Measurements from ENCODE around the gene BRD9. TPM values are rescaled to one million over a fixed set of nuclear protein-coding genes. Genes with fewer than 3 reads are reported as not detected.
"Not testable (repeated sequence)": the region's sequence is repeated elsewhere in the genome, so short reads cannot be mapped to it uniquely, and the experiment has no call there.

Gene BRD9
- total RNA-seq, 8 experiments from 2014 or later = 20.4 to 50.1 (median 36.8) TPM

DNA sequence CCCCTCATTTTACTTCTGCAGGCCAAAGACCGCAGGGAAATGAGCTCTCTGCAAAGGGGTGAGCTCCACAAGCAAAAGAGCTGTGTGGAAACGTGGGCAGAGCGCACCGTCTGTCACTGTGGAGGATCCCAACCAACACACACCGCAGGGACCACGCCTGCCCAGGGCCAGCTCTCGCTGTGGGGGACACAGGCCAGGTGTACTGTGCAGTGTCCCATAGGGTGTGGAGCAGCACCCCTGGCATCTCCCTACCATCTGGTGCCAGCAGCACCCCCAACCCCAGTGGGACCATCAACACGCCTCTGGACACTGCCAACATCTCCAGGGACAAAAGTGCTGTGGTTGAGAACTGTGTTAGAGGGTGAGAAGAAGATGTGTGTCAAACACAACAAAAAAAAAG, 13.9 kb downstream of the BRD9 start:
- not testable (repeated sequence) for H3K4me3 ChIP-seq; ATAC-seq (replicated peaks in 6 of 8); H3K27ac ChIP-seq; H3K4me1 ChIP-seq (replicated peaks in 1 of 2)
- in situ Hi-C loops (cut with MboI; ENCODE audit: low pct_unique_long_range_greater_than_20kb in 2 of 9, low sequenced_read_pairs in 9 of 9, unreplicated experiment in 9 of 9) = loop anchor here in 2 of 9 experiments (25.0 kb wide), 1 partner anchor 216 kb away; no protein-coding TSS in a partner anchor
- WGBS, 10 experiments = no CpG with 5 or more reads among the region's 8 CpGs

DNA sequence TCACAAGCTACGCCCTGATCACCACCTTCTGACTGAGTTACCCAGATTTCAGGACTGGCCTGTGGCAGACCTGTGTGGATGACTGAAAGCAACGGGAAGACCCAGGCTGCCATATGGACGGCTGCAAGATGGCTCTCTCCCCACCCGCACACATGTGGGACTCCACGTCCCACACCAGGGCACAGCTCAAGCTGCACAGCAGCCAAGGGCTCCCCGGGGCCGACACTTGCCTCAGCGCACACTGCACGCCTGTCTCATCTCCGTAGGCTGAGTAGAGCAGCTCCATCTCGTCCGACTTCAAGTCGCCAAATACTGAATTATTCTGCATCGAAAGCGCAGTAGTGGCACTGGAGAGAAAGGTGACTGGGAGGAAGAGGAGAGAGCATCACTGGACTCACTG, 14.5 kb downstream of the BRD9 start:
- Histone ChIP-seq H3K27ac (no peak overlapping the region), H3K4me3 (no peak overlapping the region), H3K4me1 (replicated peaks in 1 of 2) (no peaks in the 10 kb centered on the region)
- in situ Hi-C loops (cut with MboI; ENCODE audit: low pct_unique_long_range_greater_than_20kb in 2 of 9, low sequenced_read_pairs in 9 of 9, unreplicated experiment in 9 of 9) = loop anchor here in 2 of 9 experiments (25.0 kb wide), 1 partner anchor 216 kb away; no protein-coding TSS in a partner anchor
- no peak for ATAC-seq (replicated peaks in 6 of 8)
- 80% methylated on average over 1 of the region's 15 CpGs; no CpG with 5 or more reads in 9 of the 10 experiments for WGBS, 10 experiments

DNA sequence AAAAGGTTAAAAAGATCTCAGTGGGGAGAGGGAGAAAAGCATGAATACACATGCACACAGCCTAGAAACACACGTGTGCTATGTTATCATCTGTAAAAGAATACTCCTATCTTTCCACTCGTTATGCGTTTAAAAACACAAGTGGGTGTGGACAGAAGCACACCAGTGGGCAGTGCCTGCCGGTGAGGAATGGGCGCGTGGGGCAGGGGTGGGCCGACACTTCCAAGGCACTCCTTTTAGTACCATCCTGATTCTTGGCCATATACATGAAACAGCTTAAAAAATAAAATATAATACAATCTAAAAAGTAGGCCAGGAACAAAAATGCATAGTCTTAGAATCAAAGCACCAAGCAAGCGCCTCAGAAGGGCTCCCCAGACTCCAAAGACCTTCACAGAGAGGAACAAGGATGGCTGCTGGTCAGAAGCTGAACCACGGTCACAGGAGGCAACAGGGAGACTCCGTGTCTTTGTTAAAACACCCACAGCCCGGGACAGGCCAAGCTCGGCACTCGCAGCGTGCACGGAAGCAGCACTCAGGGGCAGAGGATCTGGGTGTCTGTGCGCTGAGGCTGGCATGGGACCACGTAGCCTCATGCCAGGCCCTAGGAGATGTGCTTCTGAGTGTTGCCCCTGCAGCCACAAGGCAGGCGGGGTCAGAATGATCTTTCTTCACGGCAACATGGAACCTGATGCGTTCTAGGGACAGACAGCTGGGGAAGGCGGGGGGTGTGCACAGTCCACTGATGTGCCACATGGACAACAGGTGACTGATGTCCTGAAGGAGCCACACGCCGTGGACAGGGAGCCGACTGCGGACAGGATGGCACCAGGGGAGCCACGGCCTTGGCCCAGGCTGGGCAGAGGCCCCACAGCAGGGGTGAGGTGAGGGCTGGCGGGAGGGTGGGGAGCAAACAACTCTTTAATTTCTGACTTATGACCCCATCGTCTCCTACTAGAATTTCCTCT, 15.9 kb downstream of the BRD9 start:
- in situ Hi-C loops (cut with MboI; ENCODE audit: low pct_unique_long_range_greater_than_20kb in 2 of 9, low sequenced_read_pairs in 9 of 9, unreplicated experiment in 9 of 9) = loop anchor here in 2 of 9 experiments (25.0 kb wide), 1 partner anchor 214 kb away; no protein-coding TSS in a partner anchor
- no peak for ATAC-seq (replicated peaks in 6 of 8)
- WGBS, 10 experiments = 96 to 100% (median 100%) methylated on average over 1 to 20 of the region's 28 CpGs; no CpG with 5 or more reads in 3 of the 10 experiments
- Histone ChIP-seq H3K4me1 (replicated peaks in 1 of 2) (no peaks in the 10 kb centered on the region), H3K27ac (no peak overlapping the region), H3K4me3 (no peak overlapping the region)

DNA sequence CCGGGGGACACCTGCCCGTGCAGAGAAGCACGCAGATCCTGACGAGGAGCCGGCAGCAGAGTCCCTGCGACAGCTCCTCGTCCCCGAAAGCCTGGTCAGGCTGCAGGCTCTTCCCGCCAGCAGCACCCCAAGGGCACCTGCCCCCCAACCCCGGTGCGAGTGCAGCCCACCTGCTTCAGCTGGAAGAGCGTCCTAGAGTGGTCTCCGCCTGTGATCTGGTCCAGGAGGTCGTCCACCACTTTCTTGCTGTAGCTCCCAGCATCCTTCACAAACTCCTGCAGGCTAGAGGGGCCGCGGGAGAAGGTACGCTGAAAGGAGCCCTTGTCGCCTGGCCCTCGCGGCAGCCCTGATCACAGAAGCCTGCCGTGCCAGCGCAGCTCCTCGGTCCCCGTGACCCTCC, 16.7 kb downstream of the BRD9 start:
- ATAC-seq (replicated peaks in 6 of 8) = no peak
- no peaks in the 10 kb centered on the region for H3K4me1 ChIP-seq (replicated peaks in 1 of 2)
- H3K4me3 ChIP-seq = no peak overlapping the region
- in situ Hi-C loops (cut with MboI; ENCODE audit: low pct_unique_long_range_greater_than_20kb in 2 of 9, low sequenced_read_pairs in 9 of 9, unreplicated experiment in 9 of 9) = loop anchor here in 2 of 9 experiments (25.0 kb wide), 1 partner anchor 214 kb away; no protein-coding TSS in a partner anchor
- 80 to 100% (median 98%) methylated on average over 2 to 17 of the region's 24 CpGs; no CpG with 5 or more reads in 1 of the 10 experiments for WGBS, 10 experiments
- no peak overlapping the region for H3K27ac ChIP-seq

DNA sequence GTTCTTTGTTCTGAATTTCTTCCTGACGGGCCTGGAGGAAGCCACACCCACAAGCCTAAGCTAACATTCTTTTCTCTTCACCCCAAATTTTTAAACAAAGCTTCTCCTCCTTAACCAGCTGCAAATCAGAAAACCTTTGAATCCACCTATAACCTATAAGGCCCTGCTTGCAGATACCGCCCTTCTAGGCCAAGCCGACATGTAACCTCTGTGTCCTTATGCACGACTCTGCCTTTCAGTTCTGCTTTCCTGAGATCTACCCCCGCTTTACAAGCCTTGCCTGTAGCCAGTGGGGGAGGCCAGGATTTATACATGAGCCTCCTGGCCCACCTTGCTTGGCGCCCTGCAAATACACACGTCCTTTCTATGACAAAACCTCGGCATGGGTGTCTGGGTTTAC, 19.3 kb downstream of the BRD9 start:
- Histone ChIP-seq H3K4me3 (no peak overlapping the region), H3K27ac (no peak overlapping the region), H3K4me1 (replicated peaks in 1 of 2) (no peaks in the 10 kb centered on the region)
- WGBS, 10 experiments = 75 to 100% (median 88%) methylated on average over 2 to 7 of the region's 8 CpGs; no CpG with 5 or more reads in 2 of the 10 experiments
- in situ Hi-C loops (cut with MboI; ENCODE audit: low pct_unique_long_range_greater_than_20kb in 2 of 9, low sequenced_read_pairs in 9 of 9, unreplicated experiment in 9 of 9) = no loop called here
- no peak for ATAC-seq (replicated peaks in 6 of 8)

DNA sequence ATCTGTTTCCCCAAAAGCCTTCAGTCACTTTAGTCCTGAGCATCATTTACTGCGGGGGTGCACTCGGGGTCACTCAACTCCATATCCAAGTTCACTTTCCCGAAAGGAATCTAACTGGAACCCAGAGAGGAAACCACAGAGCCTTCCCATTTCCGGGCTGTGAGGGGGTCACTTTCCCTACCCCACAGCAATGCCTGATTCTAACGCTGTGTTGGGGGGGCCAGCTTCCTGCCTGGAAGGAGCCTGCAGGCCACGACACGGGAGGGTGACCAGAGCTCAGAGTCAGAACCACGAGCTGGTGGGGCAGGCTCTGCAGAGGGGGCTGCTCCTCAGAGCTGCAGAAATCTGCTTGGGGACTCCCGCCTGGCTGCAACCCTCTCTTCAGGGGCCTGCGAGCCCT, 20.3 kb downstream of the BRD9 start:
- WGBS, 10 experiments = 90 to 100% (median 100%) methylated on average over 1 to 7 of the region's 10 CpGs; no CpG with 5 or more reads in 3 of the 10 experiments
- no peak overlapping the region for H3K4me3 ChIP-seq
- no peak overlapping the region for H3K27ac ChIP-seq
- in situ Hi-C loops (cut with MboI; ENCODE audit: low pct_unique_long_range_greater_than_20kb in 2 of 9, low sequenced_read_pairs in 9 of 9, unreplicated experiment in 9 of 9) = no loop called here
- ATAC-seq (replicated peaks in 6 of 8) = no peak
- no peaks in the 10 kb centered on the region for H3K4me1 ChIP-seq (replicated peaks in 1 of 2)

DNA sequence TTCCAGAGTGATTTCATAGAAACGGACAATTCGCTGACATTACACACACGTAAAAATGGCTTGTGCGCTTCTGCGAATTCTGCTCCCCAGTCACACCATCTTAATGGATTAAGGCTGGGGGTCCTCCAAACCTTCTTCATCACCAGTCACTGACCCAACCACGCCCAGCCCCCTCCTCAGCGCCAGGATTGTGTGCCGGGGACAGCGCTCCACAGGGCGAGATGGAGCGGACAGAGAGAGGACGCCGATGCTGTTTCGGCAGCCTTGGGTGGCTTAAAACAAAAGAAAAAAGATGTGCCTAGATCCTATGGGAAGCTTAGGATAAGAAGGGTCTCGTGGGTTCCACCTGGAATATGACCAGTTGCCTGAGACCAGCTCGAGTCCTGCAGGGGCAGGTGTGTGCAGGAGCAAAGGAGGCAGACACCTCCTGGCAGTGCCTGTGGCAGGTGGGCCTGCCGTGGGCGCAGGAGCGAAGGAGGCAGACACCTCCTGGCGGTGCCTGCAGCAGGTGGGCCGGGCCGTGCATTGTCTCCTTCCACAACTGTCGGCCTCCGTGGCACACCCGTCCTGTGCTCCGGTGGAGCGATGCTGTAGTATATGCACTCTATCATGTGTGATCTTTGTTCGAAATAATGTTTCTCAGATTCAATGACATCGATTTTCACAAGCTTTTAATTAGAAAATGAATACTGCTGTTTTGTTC, 20.9 kb downstream of the BRD9 start:
- Histone ChIP-seq H3K4me1 (replicated peaks in 1 of 2) (no peaks in the 10 kb centered on the region), H3K27ac (no peak overlapping the region), H3K4me3 (no peak overlapping the region)
- WGBS, 10 experiments = 20 to 98% (median 93%) methylated on average over 1 to 17 of the region's 29 CpGs; no CpG with 5 or more reads in 1 of the 10 experiments
- in situ Hi-C loops (cut with MboI; ENCODE audit: low pct_unique_long_range_greater_than_20kb in 2 of 9, low sequenced_read_pairs in 9 of 9, unreplicated experiment in 9 of 9) = no loop called here
- no peak for ATAC-seq (replicated peaks in 6 of 8)

DNA sequence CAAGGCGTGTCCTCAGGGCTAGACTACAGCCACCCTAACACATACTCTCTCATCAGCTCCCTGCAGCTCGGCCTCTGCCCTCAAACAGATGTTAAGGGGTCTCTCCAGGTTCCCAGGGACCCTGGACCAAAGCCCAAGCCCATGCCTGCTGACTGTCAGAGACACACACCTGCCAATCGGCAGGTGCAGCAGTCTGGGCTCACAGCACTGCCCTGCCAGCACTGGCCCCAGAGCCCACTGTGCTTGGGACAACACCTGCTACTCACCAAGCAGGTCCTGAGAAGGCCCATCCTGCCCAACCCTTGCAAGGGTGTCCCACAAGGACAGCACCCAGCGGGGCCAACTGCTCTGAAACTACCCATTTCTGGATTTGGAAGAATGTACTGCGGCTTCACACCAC, 21.6 kb downstream of the BRD9 start:
- H3K27ac ChIP-seq = no peak overlapping the region
- in situ Hi-C loops (cut with MboI; ENCODE audit: low pct_unique_long_range_greater_than_20kb in 2 of 9, low sequenced_read_pairs in 9 of 9, unreplicated experiment in 9 of 9) = no loop called here
- H3K4me3 ChIP-seq = no peak overlapping the region
- ATAC-seq (replicated peaks in 6 of 8) = no peak
- WGBS, 10 experiments = 83 to 100% (median 85%) methylated on average over 1 to 3 of the region's 5 CpGs; no CpG with 5 or more reads in 6 of the 10 experiments
- no peaks in the 10 kb centered on the region for H3K4me1 ChIP-seq (replicated peaks in 1 of 2)

DNA sequence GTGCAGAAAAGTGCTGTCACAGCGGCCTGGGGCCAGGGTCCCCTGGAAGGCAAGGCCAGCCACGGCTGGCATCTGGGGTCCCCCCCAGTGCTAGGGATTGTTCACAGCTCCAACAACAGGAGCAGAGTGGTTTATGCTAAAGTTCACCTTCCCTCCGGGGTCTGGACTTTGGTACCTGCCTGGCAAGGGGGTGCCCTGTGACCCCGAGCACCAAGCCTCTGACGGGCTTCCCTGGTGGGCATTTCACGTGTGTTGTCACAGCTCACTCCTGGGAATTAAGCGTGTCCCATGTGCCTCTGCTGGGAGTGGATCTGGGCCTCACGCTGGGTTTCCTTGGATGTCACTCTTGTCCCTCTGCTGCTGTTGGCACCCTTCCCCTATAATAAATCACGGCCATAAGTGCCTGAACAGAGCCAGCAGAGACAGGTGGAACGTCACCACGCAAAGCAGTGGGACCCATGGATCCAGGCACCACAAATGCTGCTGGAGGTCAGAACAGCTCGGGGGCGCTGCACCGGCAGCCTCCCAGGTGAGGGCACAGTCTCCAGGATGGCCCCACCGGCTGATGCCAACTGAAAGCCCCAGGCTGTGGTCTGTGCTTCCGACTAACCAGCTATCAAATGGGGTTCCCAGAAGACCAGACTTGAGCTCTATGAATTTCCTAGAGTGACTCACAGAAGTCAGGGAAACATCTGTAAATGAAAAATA, 24.0 kb downstream of the BRD9 start:
- 91 to 100% (median 94%) methylated on average over 1 to 10 of the region's 16 CpGs; no CpG with 5 or more reads in 3 of the 10 experiments for WGBS, 10 experiments
- in situ Hi-C loops (cut with MboI; ENCODE audit: low pct_unique_long_range_greater_than_20kb in 2 of 9, low sequenced_read_pairs in 9 of 9, unreplicated experiment in 9 of 9) = no loop called here

DNA sequence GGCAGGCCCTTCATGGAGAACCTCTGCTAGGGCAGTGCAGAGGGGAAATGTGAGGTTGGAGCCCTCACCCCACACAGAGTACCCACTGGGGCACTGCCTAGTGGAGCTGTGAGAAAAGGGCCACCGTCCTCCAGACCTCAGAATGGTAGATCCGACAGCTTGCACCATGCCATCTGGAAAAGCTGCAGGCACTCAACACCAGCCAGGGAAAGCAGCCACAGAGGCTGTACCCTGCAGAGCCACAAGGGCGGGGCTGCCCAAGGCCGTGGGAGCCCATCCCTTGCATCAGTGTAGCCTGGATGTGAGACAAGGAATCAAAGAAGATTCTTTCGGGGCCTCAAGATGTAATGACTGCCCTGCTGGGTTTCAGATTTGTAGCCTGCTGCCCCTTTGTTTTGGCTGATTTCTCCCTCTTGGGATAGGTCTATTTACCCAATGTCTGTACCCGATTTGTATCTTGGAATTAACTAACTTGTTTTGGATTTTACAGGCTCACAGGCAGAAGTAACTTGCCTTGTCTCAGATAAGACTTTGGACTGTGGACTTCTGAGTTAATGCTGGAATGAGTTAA, 25.2 kb downstream of the BRD9 start:
- ATAC-seq (replicated peaks in 6 of 8) = peak in 2 of 8 experiments; percentile 17 to 28
- 93 to 100% (median 94%) methylated on average over 2 to 3 of the region's 6 CpGs; no CpG with 5 or more reads in 7 of the 10 experiments for WGBS, 10 experiments
- in situ Hi-C loops (cut with MboI; ENCODE audit: low pct_unique_long_range_greater_than_20kb in 2 of 9, low sequenced_read_pairs in 9 of 9, unreplicated experiment in 9 of 9) = no loop called here
- H3K4me1 ChIP-seq (replicated peaks in 1 of 2) = no peaks in the 10 kb centered on the region
- no peak overlapping the region for H3K4me3 ChIP-seq
- H3K27ac ChIP-seq = no peak overlapping the region

More for the DNA sequence above, 24.0 kb downstream of the BRD9 start:
- no peak overlapping the region for H3K27ac ChIP-seq
- H3K4me3 ChIP-seq = no peak overlapping the region
- ATAC-seq (replicated peaks in 6 of 8) = no peak
- H3K4me1 ChIP-seq (replicated peaks in 1 of 2) = no peaks in the 10 kb centered on the region

DNA sequence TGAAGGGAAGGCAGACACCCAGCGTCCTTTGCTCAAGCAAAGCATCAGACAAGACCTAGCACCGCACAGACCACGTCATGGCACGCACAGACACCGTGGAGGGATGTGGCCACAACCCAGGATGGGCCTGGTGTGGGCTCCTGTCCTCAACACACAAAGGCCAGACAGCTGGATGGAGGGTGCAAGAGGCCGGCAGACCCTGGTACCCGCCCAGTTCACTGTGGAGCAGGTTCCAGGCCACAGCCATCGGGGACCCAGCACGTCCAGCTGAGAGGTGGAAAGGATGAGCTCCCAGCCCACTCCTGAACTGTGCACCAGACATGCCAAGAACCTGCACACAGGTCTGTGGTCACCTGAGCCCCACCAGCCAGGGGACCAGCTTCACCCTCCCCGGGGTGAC, 26.8 kb downstream of the BRD9 start:
- H3K4me3 ChIP-seq = no peak overlapping the region
- in situ Hi-C loops (cut with MboI; ENCODE audit: low pct_unique_long_range_greater_than_20kb in 2 of 9, low sequenced_read_pairs in 9 of 9, unreplicated experiment in 9 of 9) = no loop called here
- no peaks in the 10 kb centered on the region for H3K4me1 ChIP-seq (replicated peaks in 1 of 2)
- H3K27ac ChIP-seq = no peak overlapping the region
- 60 to 100% (median 100%) methylated on average over 1 to 3 of the region's 10 CpGs; no CpG with 5 or more reads in 7 of the 10 experiments for WGBS, 10 experiments
- no peak for ATAC-seq (replicated peaks in 6 of 8)

DNA sequence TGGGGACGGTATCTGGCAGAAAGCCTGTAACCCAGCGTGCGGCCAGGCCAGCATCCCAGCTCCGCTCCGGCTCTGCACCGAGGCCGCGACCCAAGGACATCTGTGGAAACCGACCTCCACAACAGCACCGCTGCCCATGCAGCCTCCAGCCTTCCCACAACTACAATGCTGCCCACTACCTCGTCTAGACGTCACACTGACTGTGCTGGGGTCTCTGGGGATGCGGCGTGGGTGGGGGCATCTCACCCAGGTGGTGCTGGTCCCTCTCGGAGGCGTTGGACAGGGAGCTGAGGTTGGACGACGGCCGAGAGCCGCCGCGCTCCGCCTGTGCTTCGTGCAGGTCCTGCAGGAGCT, 27.5 kb downstream of the BRD9 start:
- Histone ChIP-seq H3K27ac (no peak overlapping the region), H3K4me1 (replicated peaks in 1 of 2) (no peaks in the 10 kb centered on the region), H3K4me3 (no peak overlapping the region)
- 92 to 100% (median 98%) methylated on average over 2 to 6 of the region's 24 CpGs; no CpG with 5 or more reads in 6 of the 10 experiments for WGBS, 10 experiments
- ATAC-seq (replicated peaks in 6 of 8) = no peak
- in situ Hi-C loops (cut with MboI; ENCODE audit: low pct_unique_long_range_greater_than_20kb in 2 of 9, low sequenced_read_pairs in 9 of 9, unreplicated experiment in 9 of 9) = no loop called here
